ENCODE measurements around the gene VIPAS39. TPM values are rescaled to one million over a fixed set of nuclear protein-coding genes. Genes with fewer than 3 reads are reported as not detected.

VIPAS39 gene
- total and polyA plus RNA-seq, 4 donors: 7.7 to 22.8 (median 14.1) TPM

GRCh38 chr14:77478796-77479195 lies 21.4 kb upstream of the VIPAS39 start:
- DNase-seq: no peak
- WGBS, 2 donors: 56 to 80% methylated on average over 1 of the region's 1 CpG
- H3K4me1 ChIP-seq (ENCODE audit: control insufficient read depth in 5 of 5, insufficient read depth in 5 of 5, low read length in 5 of 5): no peaks in the 10 kb centered on the region
- no peaks in the 10 kb centered on the region for H3K9me3 ChIP-seq (ENCODE audit: control insufficient read depth in 4 of 4, insufficient read depth in 3 of 4, low read length in 3 of 4)
- TF ChIP-seq CTCF (IDR thresholded peaks at IDR 0.05; ENCODE audit: control extremely low read depth, extremely low read depth): no peak
- H3K27ac ChIP-seq (ENCODE audit: low read depth in 1 of 2, low read length in 1 of 2): no peak overlapping the region
- no peak overlapping the region for H3K4me3 ChIP-seq
- H3K27me3 ChIP-seq (ENCODE audit: control insufficient read depth in 3 of 3, insufficient read depth in 3 of 3, low read length in 2 of 3): no peaks in the 10 kb centered on the region
- H3K9ac ChIP-seq (ENCODE audit: insufficient read depth in 1 of 2, low read length in 2 of 2): no peak overlapping the region
- no peak for ATAC-seq (ENCODE audit: insufficient read depth, low FRiP score)
- H3K36me3 ChIP-seq (ENCODE audit: control insufficient read depth in 4 of 4, insufficient read depth in 4 of 4, low read length in 4 of 4): no peaks in the 10 kb centered on the region

GRCh38 chr14:77478029-77478428 lies 20.6 kb upstream of the VIPAS39 start:
- H3K36me3 ChIP-seq (ENCODE audit: control insufficient read depth in 4 of 4, insufficient read depth in 4 of 4, low read length in 4 of 4): no peaks in the 10 kb centered on the region
- no peaks in the 10 kb centered on the region for H3K9me3 ChIP-seq (ENCODE audit: control insufficient read depth in 4 of 4, insufficient read depth in 3 of 4, low read length in 3 of 4)
- no peaks in the 10 kb centered on the region for H3K4me1 ChIP-seq (ENCODE audit: control insufficient read depth in 5 of 5, insufficient read depth in 5 of 5, low read length in 5 of 5)
- DNase-seq (no peak), ATAC-seq (ENCODE audit: insufficient read depth, low FRiP score) (no peak)
- WGBS, 2 donors: 87 to 93% methylated on average over 5 of the region's 5 CpGs
- H3K9ac ChIP-seq (ENCODE audit: insufficient read depth in 1 of 2, low read length in 2 of 2): no peak overlapping the region
- H3K4me3 ChIP-seq: no peak overlapping the region
- H3K27me3 ChIP-seq (ENCODE audit: control insufficient read depth in 3 of 3, insufficient read depth in 3 of 3, low read length in 2 of 3): no peaks in the 10 kb centered on the region
- TF ChIP-seq CTCF (IDR thresholded peaks at IDR 0.05; ENCODE audit: control extremely low read depth, extremely low read depth): no peak
- H3K27ac ChIP-seq (ENCODE audit: low read depth in 1 of 2, low read length in 1 of 2): no peak overlapping the region

GRCh38 chr14:77475432-77476115 lies 18.2 kb upstream of the VIPAS39 start:
- no peak for TF ChIP-seq CTCF (IDR thresholded peaks at IDR 0.05; ENCODE audit: control extremely low read depth, extremely low read depth)
- Histone ChIP-seq H3K27me3 (ENCODE audit: control insufficient read depth in 3 of 3, insufficient read depth in 3 of 3, low read length in 2 of 3) (no peaks in the 10 kb centered on the region), H3K27ac (ENCODE audit: low read depth in 1 of 2, low read length in 1 of 2) (no peak overlapping the region), H3K4me3 (no peak overlapping the region), H3K9ac (ENCODE audit: insufficient read depth in 1 of 2, low read length in 2 of 2) (no peak overlapping the region), H3K4me1 (ENCODE audit: control insufficient read depth in 5 of 5, insufficient read depth in 5 of 5, low read length in 5 of 5) (no peaks in the 10 kb centered on the region), H3K9me3 (ENCODE audit: control insufficient read depth in 4 of 4, insufficient read depth in 3 of 4, low read length in 3 of 4) (no peaks in the 10 kb centered on the region), H3K36me3 (ENCODE audit: control insufficient read depth in 4 of 4, insufficient read depth in 4 of 4, low read length in 4 of 4) (no peaks in the 10 kb centered on the region)
- WGBS, 2 donors: 86 to 93% methylated on average over 35 of the region's 35 CpGs
- DNase-seq (no peak), ATAC-seq (ENCODE audit: insufficient read depth, low FRiP score) (no peak)
